IPS DF 19.7 (cell line): ENCODE data around the gene ERBB4.

Source experiments
- DNase-seq: peaks from one replicate; pipeline ENCODE4 v3.0.0-alpha.2; 2013; ENCODE audit warnings: low read depth, low spot score

ERBB4 gene

GRCh38 chr2:212083492-212083891 is 455.1 kb downstream of the ERBB4 start:
- no peak for DNase-seq

GRCh38 chr2:212078103-212078502 is 460.5 kb downstream of the ERBB4 start:
- DNase-seq: no peak

- DNase-seq: no peak
Observed at GRCh38 chr2:212076456-212076855, 462.1 kb downstream of the ERBB4 start.

- no peak for DNase-seq
Observed at GRCh38 chr2:212073360-212073759, 465.2 kb downstream of the ERBB4 start.

- no peak for DNase-seq
Observed at GRCh38 chr2:212066546-212066945, 472.1 kb downstream of the ERBB4 start.

- DNase-seq: no peak
Observed at GRCh38 chr2:212064318-212064717, 474.3 kb downstream of the ERBB4 start.

- no peak for DNase-seq
Observed at GRCh38 chr2:212052412-212053159, 486.0 kb downstream of the ERBB4 start.

GRCh38 chr2:212050871-212051270 is 487.7 kb downstream of the ERBB4 start:
- no peak for DNase-seq

GRCh38 chr2:212042562-212042961 is 496.0 kb downstream of the ERBB4 start:
- no peak for DNase-seq

GRCh38 chr2:212037062-212037461 is 501.5 kb downstream of the ERBB4 start:
- no peak for DNase-seq

- DNase-seq: no peak
Observed at GRCh38 chr2:212034841-212035585, 503.6 kb downstream of the ERBB4 start.

- DNase-seq: no peak
Observed at GRCh38 chr2:212033888-212034287, 504.7 kb downstream of the ERBB4 start.

- no peak for DNase-seq
Observed at GRCh38 chr2:212032536-212033219, 505.9 kb downstream of the ERBB4 start.

GRCh38 chr2:212032032-212032431 is 506.6 kb downstream of the ERBB4 start:
- no peak for DNase-seq

GRCh38 chr2:212030709-212031108 is 507.9 kb downstream of the ERBB4 start:
- DNase-seq: no peak

- no peak for DNase-seq
Observed at GRCh38 chr2:212028798-212029394, 509.7 kb downstream of the ERBB4 start.

- DNase-seq: no peak
Observed at GRCh38 chr2:212027681-212028628, 510.6 kb downstream of the ERBB4 start.

GRCh38 chr2:212024040-212024439 is 514.6 kb downstream of the ERBB4 start:
- DNase-seq: no peak

GRCh38 chr2:212022966-212023365 is 515.6 kb downstream of the ERBB4 start:
- DNase-seq: no peak

- no peak for DNase-seq
Observed at GRCh38 chr2:212021947-212022346, 516.7 kb downstream of the ERBB4 start.

GRCh38 chr2:212015588-212015987 is 523.0 kb downstream of the ERBB4 start:
- DNase-seq: no peak
